DOHH2 (cell line): Measurements from ENCODE around the gene SUPT5H.

Experiments used
- CTCF ChIP-seq: fragments of 200-600 bp; sonication (generic); IDR thresholded peaks from one replicate; pipeline ENCODE4 v1.5.1; 2014; ENCODE audit warnings: antibody characterized with exemption, mild to moderate bottlenecking, low read depth, low read length; ENCODE audit not compliant: poor library complexity, severe bottlenecking
- EZH2phosphoT487 ChIP-seq: fragments of 200-600 bp; sonication (generic); IDR thresholded peaks from 2 replicates; pipeline ENCODE4 v1.6.1; 2017; ENCODE audit warnings: borderline replicate concordance, mild to moderate bottlenecking, antibody characterized with exemption, low read length, moderate library complexity, mixed read lengths

GRCh38 chr19:39401549-39402345 lies 43.6 kb upstream of the SUPT5H start:
- TF ChIP-seq CTCF (no peak), EZH2phosphoT487 (no peak)
